ENCODE data around the gene UBA52. TPM values are rescaled to one million over a fixed set of nuclear protein-coding genes. Genes with fewer than 3 reads are reported as not detected.

The UBA52 gene
- polyA plus RNA-seq, 1 donor from 2014 or later = 765 TPM

GRCh38 chr19:18617562-18617961 lies 45.9 kb downstream of the UBA52 start:
- Histone ChIP-seq H2AFZ (ENCODE audit: low read depth, low read length) (no peak overlapping the region), H3K36me3 (ENCODE audit: insufficient read depth, low read length) (no peaks in the 10 kb centered on the region), H4K20me1 (ENCODE audit: insufficient read depth) (no peaks in the 10 kb centered on the region), H3K27ac (ENCODE audit: low read length) (no peak overlapping the region), H3F3A (ENCODE audit: insufficient read depth, low read length, poor library complexity, severe bottlenecking) (no peaks in the 10 kb centered on the region), H3K4me2 (ENCODE audit: low read length) (no peak overlapping the region), H3K27me3 (ENCODE audit: insufficient read depth, low read depth, low read length) (peaks cover 3% of the 10 kb centered on the region), H3K9me2 (ENCODE audit: insufficient read depth, low read length) (no peaks in the 10 kb centered on the region), H3K9me3 (ENCODE audit: low read length) (no peaks in the 10 kb centered on the region), H3K9ac (ENCODE audit: low read length) (no peak overlapping the region), H3K79me2 (replicated peaks; ENCODE audit: insufficient read depth, low read length) (no peaks in the 10 kb centered on the region), H3K4me3 (ENCODE audit: low read length) (no peak overlapping the region)
- TF ChIP-seq EZH2 (IDR thresholded peaks at IDR 0.05; ENCODE audit: borderline replicate concordance, insufficient read depth, low read length, poor library complexity, severe bottlenecking) = no peak
- no peak for TF ChIP-seq CTCF (IDR thresholded peaks at IDR 0.05; ENCODE audit: poor library complexity, severe bottlenecking)
- TF ChIP-seq SMC3 (conservative IDR thresholded peaks at IDR 0.05; ENCODE audit: poor library complexity) = no peak
- no peak for TF ChIP-seq MXI1 (conservative IDR thresholded peaks at IDR 0.05; ENCODE audit: poor library complexity, severe bottlenecking)
- no peak for TF ChIP-seq REST (IDR thresholded peaks at IDR 0.05; ENCODE audit: borderline replicate concordance)
- no peak for TF ChIP-seq EP300 (conservative IDR thresholded peaks at IDR 0.05; ENCODE audit: poor library complexity, severe bottlenecking)
- no peak for TF ChIP-seq POLR2AphosphoS5 (IDR thresholded peaks at IDR 0.05)
- no peak for TF ChIP-seq RAD21 (conservative IDR thresholded peaks at IDR 0.05)
- TF ChIP-seq TAF1 (IDR thresholded peaks at IDR 0.05; ENCODE audit: low read depth) = no peak

- Histone ChIP-seq H3F3A (ENCODE audit: insufficient read depth, low read length, poor library complexity, severe bottlenecking) (no peaks in the 10 kb centered on the region), H3K9me3 (ENCODE audit: low read length) (no peaks in the 10 kb centered on the region), H3K79me2 (replicated peaks; ENCODE audit: insufficient read depth, low read length) (no peaks in the 10 kb centered on the region), H3K27me3 (ENCODE audit: insufficient read depth, low read depth, low read length) (peaks cover 2% of the 10 kb centered on the region), H3K9ac (ENCODE audit: low read length) (no peak overlapping the region), H2AFZ (ENCODE audit: low read depth, low read length) (no peak overlapping the region), H3K4me2 (ENCODE audit: low read length) (no peak overlapping the region), H3K36me3 (ENCODE audit: insufficient read depth, low read length) (no peaks in the 10 kb centered on the region), H3K9me2 (ENCODE audit: insufficient read depth, low read length) (no peaks in the 10 kb centered on the region), H3K4me3 (ENCODE audit: low read length) (no peak overlapping the region), H4K20me1 (ENCODE audit: insufficient read depth) (no peaks in the 10 kb centered on the region), H3K27ac (ENCODE audit: low read length) (no peak overlapping the region)
- TF ChIP-seq CTCF (IDR thresholded peaks at IDR 0.05; ENCODE audit: poor library complexity, severe bottlenecking) = no peak
Measured at GRCh38 chr19:18618236-18618635, 46.6 kb downstream of the UBA52 start.

Data from neural cell (in vitro differentiated cells).